RWPE1 (cell line): Measurements from ENCODE around the gene ZNF521.

Experiments
- CTCF ChIA-PET: fragments of 350-600 bp; sonication (Branson Sonifier 250); formaldehyde crosslinking; extraction: SDS; loops from one replicate; lab custom pipeline; 2021; lab: Yijun Ruan, JAX
- POLR2A ChIA-PET: fragments of 400-600 bp; formaldehyde crosslinking; extraction: SDS; loops from one replicate; lab custom pipeline; 2020; ENCODE audit warnings: antibody characterized with exemption; ENCODE audit not compliant: low non-redundant PET; lab: Yijun Ruan, JAX
- DNase-seq: peaks from one replicate; pipeline ENCODE4 v3.0.0; 2012; ENCODE audit warnings: low spot score
- H3K27ac ChIP-seq: fragments of 450-650 bp; 2 replicates; pipeline ENCODE4 v1.5.1; 2017
- CTCF ChIP-seq: fragments of 450-650 bp; conservative IDR thresholded peaks from 2 replicates; pipeline ENCODE4 v1.5.1; 2017; ENCODE audit warnings: low read depth, mild to moderate bottlenecking

Gene ZNF521

GRCh38 chr18:25349926-25350487 lies 2.0 kb downstream of the ZNF521 start:
- POLR2A ChIA-PET, result no interaction called here

GRCh38 chr18:25349131-25349925 lies 2.6 kb downstream of the ZNF521 start:
- no peak for DNase-seq
- ChIA-PET POLR2A (no interaction called here), CTCF (no interaction called here)
- H3K27ac ChIP-seq, result no peak overlapping the region
- TF ChIP-seq CTCF, result no peak

More at GRCh38 chr18:25349926-25350487, 2.0 kb downstream of the ZNF521 start:
- TF ChIP-seq CTCF, result no peak
- no peak overlapping the region for H3K27ac ChIP-seq
- no peak for DNase-seq
- CTCF ChIA-PET, result no interaction called here

GRCh38 chr18:25348386-25349130 lies 3.4 kb downstream of the ZNF521 start:
- no peak for TF ChIP-seq CTCF
- POLR2A ChIA-PET, result no interaction called here
- DNase-seq, result no peak
- CTCF ChIA-PET, result no interaction called here
- H3K27ac ChIP-seq, result no peak overlapping the region

- DNase-seq, result no peak
- H3K27ac ChIP-seq, result no peak overlapping the region
- no peak for TF ChIP-seq CTCF
- CTCF ChIA-PET, result no interaction called here
- POLR2A ChIA-PET, result no interaction called here
Observed at GRCh38 chr18:25346561-25346960, 5.4 kb downstream of the ZNF521 start.

GRCh38 chr18:25345081-25345866 lies 6.7 kb downstream of the ZNF521 start:
- TF ChIP-seq CTCF, result no peak
- CTCF ChIA-PET, result no interaction called here
- no peak overlapping the region for H3K27ac ChIP-seq
- DNase-seq, result no peak
- POLR2A ChIA-PET, result no interaction called here

- TF ChIP-seq CTCF, result no peak
- CTCF ChIA-PET, result no interaction called here
- POLR2A ChIA-PET, result no interaction called here
- DNase-seq, result no peak
- H3K27ac ChIP-seq, result no peak overlapping the region
Observed at GRCh38 chr18:25341831-25342230, 10.1 kb downstream of the ZNF521 start.
